Right renal pelvis (tissue), 4 donors: ENCODE results near the gene CTIF. TPM values are rescaled to one million over a fixed set of nuclear protein-coding genes. Genes with fewer than 3 reads are reported as not detected.
A peak's percentile ranks its signal among the peaks of the same experiment; 100 is the strongest.
"Not testable (repeated sequence)": the region's sequence is repeated elsewhere in the genome, so short reads cannot be mapped to it uniquely, and the experiment has no call there.

Experiments used
- DNase-seq, 4 donors: peaks; one replicate each; pipeline ENCODE4 v3.0.0-alpha.2; 2013; ENCODE audit warnings: low read depth in 4 of 4, low spot score in 3 of 4, missing footprints in 1 of 4
- polyA plus RNA-seq, 4 donors: library from polyadenylated mRNA; unstranded; fragments of 120-200 nt; gene quantifications; one replicate each; pipeline ENCODE4 v1.2.1, GENCODE V29; 2013; ENCODE audit not compliant: insufficient read length in 4 of 4

Gene CTIF
- polyA plus RNA-seq, 4 donors: 19.1 to 21.8 (median 21.7) TPM

DNA sequence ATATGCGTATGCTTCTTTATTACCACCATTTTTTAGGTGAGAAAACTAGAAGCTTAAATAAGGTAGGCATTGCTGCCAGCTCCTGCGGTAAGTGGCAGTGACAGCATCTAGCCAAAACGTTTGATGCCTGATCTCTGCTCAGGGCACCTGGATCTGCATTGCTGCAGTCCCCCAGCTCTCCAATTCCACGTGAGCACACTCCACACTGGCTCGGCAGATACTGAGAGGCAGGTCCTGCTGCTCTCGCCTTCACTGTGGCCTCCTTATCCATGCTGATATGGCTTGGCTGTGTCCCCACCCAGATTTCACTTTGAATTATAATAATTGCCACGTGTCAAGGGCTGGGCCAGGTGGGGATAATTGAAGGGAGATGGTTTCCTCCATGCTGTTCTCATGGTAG, 160.9 kb downstream of the CTIF start:
- DNase-seq: no peak

DNA sequence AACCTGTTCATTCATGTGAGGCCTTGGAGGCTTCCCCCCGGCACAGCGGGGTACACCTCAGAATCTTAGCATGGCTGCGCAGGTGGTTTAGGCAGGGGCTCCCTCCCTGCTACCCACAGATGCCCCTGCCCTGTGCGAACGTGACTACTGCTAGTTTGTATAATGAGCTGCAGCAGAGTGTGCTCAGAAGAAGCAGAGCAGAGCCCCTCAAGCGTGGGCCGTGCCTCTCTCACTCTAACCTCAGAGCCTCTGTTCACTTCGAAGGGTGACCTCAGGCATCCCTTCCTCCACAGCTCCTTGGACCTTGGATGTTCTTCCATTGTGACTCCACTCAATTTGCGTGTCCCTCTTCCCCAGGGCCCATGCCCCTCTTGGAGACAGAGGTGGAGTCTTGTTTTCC, 161.6 kb downstream of the CTIF start:
- no peak for DNase-seq

DNA sequence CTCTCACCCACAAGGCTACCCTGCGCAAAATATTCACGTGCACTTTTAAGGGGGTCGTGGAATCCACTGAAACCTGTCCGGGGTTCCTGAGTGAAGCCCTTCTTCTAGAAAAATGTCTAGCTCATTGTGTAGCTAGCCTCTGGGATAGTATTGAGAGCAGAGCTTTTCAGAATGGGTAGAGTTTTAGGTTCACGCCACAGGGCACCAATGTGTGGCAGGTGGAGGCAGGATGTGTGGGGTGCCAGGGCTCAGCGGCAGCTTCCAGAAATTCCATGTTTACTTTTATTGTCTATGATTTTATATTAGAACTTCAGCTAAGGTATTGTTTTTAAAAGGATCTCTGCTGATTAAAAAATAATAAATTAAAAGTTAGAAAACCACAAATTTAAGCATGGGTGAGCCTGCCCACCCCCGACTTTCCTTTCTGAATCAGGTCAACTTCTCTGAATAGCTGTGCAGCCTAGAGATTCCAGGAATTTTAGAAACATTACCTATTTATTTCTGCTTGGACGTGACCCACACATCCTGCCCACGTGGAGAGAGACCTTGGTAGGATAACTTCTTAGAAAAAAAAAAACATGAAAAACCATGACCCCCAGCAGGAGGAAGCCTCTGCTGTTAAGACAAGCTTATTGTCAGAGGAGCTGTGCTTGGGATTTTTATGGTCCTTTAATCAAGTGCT, 163.7 kb downstream of the CTIF start:
- no peak for DNase-seq

DNA sequence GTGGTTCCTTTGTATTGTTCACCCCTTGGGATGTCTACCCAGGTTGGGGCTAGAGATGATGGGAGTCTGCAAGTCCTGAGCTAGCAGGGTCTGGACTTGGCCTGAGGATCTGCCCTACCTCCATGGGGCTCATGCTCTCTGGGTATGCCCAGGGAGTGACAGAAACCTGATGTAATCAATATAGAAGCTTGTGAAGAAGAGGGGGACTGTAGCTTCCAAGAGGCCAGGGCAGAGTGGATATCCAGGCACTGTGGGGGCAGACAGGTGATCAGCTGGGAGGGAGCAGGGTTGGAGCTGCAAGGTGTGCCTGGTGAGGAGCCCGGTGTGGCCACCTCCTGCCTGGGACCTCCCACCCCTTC, 164.2 kb downstream of the CTIF start:
- no peak for DNase-seq

DNA sequence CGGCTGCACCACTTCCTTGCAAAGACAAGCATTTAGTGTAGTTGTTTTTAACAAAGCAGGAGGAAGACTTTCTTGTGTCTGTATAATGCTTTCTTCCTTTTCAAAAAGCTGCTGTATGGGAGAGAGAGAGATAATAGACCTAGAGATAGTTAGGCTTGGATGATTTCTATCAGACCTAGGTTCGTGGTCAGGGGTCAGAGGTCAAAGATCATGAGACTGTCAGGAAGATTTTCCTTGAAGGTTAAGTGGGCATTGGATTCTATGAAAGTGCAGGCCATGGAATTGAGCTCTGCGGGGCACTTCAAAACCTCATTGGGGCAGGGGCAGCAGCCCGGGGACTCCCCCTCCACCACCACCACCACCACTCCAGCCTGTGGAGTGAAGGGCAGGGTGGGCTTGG, 164.6 kb downstream of the CTIF start:
- no peak for DNase-seq

DNA sequence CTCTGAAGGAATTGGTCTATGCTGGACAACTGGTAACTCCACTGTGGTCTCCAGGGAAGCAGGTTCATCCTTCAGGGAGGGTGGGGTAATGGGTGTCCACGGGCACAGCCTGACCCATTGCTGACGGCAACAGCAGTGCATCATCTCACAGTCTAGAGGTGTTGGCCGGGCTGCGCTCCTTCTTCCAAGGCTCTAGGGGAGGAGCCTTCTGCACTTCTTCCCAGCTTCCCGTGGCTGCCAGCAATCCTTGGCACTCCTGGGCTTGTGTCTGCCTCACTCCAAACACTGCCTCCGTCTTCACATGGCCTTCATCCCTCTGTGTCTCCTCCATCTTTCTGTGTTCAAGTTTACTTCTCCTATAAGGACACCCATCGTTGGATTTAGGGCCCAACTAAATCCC, 166.2 kb downstream of the CTIF start:
- DNase-seq: no peak

DNA sequence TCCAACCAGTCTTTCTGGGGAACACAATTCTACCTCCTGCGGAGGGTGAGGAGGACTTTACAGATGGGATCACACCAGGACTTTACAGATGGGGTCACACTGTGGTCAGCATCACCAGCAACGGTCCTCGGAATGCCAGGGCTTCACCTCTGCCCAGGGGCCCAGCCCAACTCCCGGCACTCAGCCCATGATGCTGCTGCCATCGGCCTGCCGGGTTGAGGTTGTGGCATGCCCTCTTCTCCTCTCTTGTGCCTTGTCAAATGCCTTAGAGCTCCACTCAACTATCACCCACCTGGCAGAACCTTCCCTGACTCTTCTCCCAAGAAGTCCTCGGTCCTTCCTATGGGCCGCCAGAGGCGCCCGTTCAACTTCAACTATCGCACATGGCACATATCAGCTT, 166.7 kb downstream of the CTIF start:
- DNase-seq: no peak

DNA sequence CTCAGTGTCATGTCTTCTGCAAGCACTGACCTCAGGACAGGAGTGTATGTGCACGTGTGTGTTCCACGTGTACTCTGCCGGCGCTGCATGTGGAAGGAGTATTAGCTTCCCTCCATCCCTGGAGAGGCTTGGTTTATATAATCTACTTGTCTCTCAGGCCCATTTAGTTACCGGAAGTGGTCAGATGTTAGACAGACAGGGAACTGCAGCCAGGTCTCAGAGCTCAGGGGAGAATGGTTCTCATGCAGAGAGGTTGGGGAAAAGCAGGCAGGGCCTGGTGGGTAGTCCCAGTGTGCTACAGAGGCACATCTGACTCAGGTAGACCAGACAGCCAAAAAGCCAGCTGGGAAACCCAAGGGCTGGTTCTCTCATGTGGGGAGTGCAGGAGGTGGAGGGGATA, 167.9 kb downstream of the CTIF start:
- DNase-seq: no peak

DNA sequence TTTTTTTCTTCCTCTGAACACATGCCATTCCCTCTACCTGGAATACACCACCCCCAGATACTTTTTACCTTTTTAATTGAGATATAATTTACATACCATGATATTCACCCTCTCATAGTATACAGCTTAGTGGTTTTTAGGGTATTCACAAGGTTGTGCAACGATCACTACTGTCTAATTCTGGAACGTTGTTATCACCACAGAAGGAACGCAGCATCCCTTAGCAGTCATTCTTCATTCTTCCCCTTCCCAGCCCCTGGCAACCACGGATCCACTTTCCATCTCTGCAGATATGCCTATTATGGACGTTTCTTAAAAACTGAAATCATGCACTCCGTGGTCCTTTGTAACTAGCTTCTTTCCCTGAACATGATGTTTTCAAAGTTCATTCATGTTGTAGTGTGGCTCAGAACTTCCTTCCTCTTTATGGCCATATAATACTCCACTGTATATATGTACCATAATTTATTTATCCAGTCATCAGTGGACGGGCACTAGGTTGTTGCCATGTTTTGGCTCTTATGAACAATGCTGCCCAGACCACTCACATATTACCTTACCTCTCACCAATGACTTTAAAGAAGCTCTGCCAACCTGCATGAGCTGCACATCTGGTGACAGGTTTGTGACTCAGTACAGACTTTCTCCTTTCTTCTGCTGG, 168.9 kb downstream of the CTIF start:
- no peak for DNase-seq

DNA sequence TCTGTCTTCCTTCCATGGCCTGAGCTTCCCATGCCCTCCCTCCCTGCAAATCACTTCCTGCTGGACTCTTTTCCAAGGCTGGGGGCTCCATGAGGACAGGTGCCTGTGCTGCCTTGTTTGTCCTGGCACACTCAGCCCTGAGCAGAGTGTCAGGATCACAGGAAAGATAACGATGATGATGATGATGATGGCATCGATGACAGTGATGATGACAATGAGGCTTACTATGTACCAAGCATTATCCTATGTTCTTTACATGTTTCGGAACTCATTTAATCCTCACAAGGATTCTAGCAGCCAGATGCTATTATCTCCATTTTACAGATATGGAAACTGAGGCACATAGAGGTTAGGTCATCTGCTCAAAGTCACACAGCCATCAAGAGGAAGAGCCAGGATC, 170.0 kb downstream of the CTIF start:
- no peak for DNase-seq

DNA sequence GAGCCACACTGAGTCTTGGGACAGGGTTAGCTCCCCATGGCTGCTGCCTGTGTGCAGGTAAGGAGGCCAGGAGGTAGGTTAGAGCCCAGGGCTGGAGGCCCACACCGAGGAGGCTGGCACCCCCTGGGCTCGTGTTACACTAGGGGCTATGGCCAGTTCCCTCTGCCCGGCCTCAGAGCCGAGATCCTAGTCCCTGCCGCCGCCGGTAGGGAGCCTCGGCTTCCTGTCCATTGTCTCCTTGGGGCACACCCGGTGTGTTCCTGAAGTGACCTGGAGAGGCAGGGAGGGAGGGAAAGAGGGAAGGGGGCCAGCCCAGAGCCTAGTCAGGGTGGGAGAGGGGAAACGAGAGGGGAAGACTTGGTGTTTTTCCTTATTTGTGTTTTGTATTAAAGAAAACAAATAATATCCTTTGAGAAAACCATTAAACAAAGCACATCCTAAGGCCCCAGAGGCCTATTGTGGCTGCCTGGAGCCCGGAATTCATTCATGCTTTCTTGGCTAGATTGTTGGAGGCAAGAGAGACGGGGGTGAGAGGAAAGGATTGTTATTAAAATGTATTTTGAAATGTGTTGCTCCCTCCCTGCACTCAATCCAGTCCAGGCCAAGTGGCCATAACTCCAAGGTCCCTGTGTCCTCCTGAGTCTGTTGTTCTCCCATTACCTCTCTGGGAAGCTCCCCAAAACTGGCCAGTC, 170.7 kb downstream of the CTIF start:
- no peak for DNase-seq

DNA sequence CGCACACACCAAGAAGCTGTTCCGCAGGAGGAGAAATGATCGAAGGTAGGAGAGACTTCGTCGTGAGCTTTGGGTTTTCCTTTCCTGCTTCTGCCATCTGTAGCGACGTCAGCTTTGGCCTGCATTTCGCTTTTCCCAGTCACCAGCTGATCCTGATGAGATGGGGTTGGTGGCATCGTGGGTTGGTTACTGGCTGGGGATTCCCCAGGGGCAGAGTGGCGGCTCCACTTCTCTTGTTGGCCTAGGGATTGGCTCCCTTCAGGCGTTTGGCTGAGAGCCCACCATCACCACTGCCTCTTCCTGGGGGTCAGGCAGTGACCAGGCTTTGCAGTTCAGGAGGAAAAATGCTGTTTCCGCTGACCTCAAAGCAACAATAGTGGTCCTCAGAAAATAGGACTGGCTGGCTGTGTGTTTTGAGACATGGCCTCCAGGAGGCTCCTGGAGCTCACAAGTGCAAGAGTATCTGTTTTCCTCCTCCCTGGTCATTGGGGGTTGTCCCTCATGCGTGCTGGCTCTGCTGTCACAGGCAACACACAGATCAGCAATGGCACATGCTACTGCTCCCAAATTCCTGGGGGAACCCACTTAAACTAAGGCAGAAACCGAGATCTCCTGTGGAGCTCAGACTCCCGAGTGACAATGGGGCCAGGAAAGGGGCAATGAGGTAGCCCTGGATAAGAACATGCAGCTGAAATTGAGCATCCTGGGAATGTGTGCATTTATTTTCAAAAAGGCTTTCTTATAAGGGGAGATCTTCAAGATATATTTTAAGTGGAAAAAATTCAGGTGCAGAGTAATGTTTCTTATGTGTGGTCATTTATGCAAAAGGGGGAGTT, 173.0 kb downstream of the CTIF start:
- peak in 3 of 4 donors; percentile 35 to 46 (median 43) for DNase-seq

DNA sequence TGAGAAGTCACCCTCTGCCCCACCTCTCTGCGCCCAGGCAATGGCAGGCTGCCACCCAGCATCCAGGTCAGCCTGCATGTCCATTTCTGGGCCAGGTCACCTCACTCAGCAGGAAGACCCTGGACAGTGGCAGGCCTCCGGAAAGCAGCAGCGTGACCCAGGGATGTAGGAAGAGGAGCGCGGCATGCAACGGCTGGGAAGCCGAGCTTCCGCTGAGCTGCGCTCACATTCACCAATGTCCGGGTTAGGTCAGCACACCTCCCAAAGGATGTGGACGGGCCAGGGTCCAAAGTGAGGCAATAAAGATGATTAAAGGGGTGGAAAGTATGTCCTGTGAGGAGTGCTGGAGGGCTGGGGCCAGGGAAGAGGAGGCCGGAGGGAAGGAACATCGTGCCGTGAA, 174.5 kb downstream of the CTIF start:
- peak in 2 of 4 donors; percentile 26 to 44 for DNase-seq

DNA sequence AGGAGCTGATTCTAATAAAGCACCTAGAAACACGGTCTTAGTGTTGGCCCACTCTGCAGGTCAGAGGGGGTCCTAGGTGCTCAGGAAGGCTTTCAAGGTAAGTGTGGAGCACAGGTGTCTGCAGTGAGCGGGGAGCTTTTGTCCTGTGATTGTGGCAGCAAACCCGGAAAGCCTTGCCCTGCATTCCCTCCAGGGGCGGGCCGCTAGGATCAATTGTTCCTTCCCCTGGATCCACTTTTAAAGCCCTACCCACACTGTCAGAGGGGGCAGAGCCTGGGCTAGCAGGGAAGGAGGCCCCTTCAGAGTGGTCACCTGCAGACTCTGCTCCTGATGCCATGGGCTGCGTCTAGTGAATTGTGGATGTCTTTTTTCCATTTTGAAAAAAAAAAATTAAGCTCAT, 176.0 kb downstream of the CTIF start:
- DNase-seq: no peak

DNA sequence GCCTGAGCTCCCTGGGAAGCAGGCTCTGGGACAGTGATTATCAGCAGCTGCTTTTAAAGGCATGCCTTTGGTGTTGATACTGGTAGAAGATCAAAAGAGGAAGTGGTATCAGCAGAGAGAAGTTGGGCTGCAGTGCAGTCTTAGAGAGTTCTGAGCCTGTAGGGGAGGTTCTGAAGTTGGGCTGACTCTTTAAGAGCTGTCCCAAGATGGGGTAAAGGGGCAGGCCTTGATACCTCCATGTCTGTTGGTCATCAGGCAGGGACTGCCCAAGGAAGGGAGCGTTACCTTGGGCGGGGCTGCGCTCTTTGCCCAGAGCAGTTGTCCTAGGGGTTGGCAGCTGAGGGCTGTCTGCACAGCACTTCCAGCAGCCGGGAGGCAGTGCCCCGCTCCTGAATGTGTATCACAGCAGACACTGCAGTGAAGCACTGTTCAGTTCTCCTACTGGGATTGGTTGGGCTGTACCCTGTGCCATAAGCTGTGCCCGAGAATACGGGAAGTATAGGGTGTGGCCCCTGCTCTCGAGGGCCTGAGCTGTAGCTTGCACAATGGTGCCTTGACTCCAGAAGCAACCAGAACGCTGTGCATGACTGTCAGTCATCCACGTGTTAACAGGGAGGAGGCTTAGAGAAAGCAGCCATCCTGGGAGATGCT, 177.0 kb downstream of the CTIF start:
- DNase-seq: no peak

DNA sequence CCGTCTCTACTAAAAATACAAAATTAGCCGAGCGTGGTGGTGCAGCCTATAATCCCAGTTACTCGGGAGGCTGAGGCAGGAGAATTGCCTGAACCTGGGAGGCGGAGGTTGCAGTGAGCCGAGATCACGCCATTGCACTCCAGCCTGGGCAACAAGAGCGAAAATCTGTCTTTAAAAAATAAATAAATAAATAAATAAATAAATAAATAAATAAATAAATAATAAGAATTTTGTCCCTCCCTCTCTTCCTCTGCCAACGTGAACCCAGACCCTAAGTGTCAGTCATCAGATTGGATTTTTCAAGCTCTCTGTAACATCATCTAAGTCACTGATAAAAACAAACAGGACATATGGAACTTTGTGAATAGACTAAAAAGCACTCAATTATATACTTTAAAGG, 178.4 kb downstream of the CTIF start:
- DNase-seq: not testable (repeated sequence)

DNA sequence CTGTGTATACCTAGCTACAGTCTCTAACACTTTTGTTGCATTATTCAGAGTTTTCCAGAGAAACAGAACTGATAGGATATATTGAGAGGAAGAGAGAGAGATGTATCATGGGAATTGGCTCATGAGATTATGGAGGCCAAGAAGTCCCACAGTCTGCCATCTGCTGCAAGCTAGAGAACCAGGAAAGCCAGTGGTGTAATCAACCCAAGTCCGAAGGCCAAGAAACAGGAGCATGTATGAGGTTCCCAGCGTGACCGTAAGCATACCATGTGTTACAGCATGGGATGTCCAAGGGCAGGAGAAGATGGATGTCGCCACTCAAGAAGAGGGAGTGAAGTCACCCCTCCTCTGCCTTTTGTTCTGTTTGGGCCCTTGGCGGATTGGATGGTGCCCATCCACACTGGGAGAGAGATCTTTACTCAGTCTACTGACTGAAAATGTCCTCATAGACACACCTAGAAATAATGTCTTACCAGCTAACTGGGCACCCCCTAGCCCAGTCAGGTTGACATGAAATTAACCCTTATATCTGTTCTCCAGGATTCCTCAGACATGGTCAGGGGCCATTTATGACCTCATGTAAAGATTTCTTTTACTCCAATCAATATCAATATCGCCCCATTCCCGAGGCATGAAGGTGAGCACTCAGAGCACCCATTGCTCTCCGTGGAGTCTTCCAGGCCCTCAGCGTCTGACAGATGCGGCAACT, 179.6 kb downstream of the CTIF start:
- no peak for DNase-seq

DNA sequence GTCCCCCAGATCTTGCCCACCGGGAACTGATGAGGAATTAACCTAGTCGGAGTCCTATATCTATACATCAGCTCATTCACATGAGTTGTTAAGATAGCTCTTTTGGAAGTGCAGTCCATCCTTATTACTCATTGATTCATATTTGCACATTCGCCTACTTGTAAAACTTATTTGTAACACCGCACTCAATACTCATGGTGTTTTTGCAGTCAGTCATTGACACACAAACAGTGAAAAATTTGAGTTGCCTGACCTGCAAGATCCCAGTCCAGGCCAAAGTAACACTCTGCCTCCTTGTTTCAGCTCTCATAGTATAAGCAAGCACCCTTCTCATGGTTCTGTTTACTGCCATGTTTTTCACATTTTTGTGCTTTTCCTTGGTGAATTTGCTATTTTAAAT, 180.6 kb downstream of the CTIF start:
- DNase-seq: no peak

DNA sequence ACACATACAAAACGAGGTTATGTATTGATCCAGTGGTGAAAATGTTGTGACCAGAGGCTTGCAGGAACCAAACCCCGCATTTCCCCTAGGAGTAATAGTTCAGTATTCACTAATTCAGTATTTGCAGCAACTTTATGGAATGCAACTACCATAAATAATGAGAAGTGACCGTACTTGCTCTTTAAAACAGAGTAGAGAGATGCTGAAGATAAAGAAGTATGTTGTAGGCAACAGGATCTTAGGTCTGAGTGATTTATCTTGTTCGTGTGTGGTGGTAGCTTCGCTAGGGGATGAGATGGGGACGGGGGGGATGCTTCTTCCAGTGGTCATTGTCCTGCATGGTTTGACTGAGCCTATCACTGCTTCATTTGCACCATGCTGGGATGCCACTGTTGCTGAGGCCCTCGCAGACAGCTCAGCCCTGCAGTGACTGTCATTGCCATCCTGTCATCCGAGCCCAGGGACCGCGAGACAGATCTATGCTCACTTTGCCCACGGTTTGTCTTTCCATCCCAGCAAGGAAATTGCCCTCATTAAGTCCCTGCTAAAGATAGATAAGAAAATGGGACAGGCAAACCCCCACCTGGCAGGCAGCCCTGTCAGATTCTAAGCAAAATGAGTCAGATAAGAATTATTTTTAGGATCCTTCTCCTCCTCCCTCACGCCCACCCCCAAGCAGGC, 181.3 kb downstream of the CTIF start:
- no peak for DNase-seq

DNA sequence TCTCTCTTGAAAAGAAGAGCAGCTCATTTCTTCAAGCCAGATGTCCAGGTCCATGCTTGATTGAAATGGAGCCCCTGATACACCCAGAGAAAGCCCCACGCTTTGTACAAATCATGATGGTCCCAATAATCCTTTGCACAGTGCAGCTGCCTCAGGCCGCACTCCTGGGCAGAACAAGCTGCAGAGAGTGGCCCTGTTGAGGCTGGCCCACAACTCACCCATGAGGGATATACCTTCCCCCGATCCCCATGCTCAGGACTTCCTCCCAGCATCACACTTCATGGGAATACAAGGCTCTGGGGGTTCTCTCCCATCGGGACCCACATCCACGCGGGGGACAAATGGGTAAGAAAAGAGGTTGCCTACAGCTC, 181.8 kb downstream of the CTIF start:
- DNase-seq: no peak
